Hepatocyte (in vitro differentiated cells): ENCODE measurements around the gene SLC44A1.

Experiments used
- CTCF ChIP-seq: fragments of 200-600 bp; sonication (generic); IDR thresholded peaks from 2 replicates; pipeline ENCODE4 v1.5.1; 2016; ENCODE audit warnings: antibody characterized with exemption, mild to moderate bottlenecking; ENCODE audit not compliant: poor library complexity
- EZH2 ChIP-seq: fragments of 200-600 bp; sonication (generic); IDR thresholded peaks from 2 replicates; pipeline ENCODE4 v1.6.1; 2016; ENCODE audit warnings: antibody characterized with exemption, mild to moderate bottlenecking, borderline replicate concordance
- EZH2phosphoT487 ChIP-seq: fragments of 200-600 bp; sonication (generic); IDR thresholded peaks from one replicate; pipeline ENCODE4 v1.6.1; 2018; ENCODE audit warnings: antibody characterized with exemption, mild to moderate bottlenecking, low read depth, moderate library complexity; ENCODE audit not compliant: unreplicated experiment, severe bottlenecking

- TF ChIP-seq CTCF (peak; percentile 50), EZH2 (no peak), EZH2phosphoT487 (no peak)
Measured at GRCh38 chr9:105475302-105475701, 230.9 kb downstream of the SLC44A1 start.
